ENCODE measurements around the gene SLC16A10. TPM values are rescaled to one million over a fixed set of nuclear protein-coding genes. Genes with fewer than 3 reads are reported as not detected.

The SLC16A10 gene, protein sequence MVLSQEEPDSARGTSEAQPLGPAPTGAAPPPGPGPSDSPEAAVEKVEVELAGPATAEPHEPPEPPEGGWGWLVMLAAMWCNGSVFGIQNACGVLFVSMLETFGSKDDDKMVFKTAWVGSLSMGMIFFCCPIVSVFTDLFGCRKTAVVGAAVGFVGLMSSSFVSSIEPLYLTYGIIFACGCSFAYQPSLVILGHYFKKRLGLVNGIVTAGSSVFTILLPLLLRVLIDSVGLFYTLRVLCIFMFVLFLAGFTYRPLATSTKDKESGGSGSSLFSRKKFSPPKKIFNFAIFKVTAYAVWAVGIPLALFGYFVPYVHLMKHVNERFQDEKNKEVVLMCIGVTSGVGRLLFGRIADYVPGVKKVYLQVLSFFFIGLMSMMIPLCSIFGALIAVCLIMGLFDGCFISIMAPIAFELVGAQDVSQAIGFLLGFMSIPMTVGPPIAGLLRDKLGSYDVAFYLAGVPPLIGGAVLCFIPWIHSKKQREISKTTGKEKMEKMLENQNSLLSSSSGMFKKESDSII
- 4.3 and 4.8 TPM in 2 replicates for total RNA-seq (ENCODE audit: low replicate concordance)

GRCh38 chr6:111087106-111087835 is at the start of gene SLC16A10:
Gene SLC16A10, plus strand, starts transcription at chr6:111087503. Its CDS starts 250 bp downstream, at chr6:111087753.
- H3K4me3 ChIP-seq, result peak within 1 kb of the TSS; percentile 76
- H3K9me3 Mint-ChIP-seq, result peaks cover 3% of the 10 kb centered on the region
- H2AFZ ChIP-seq (replicated peaks), result peak within 1 kb of the TSS; percentile 87
- no peaks in the 10 kb centered on the region for H3K9me3 ChIP-seq (ENCODE audit: low read depth)
- H3K27me3 ChIP-seq, result peaks cover 52% of the 10 kb centered on the region
- H3K4me1 ChIP-seq, result peaks cover 10% of the 10 kb centered on the region
- DNase-seq (ENCODE audit: low spot score), result peak; percentile 89
- no peak within 1 kb of the TSS for H3K27ac ChIP-seq
- H3K27me3 Mint-ChIP-seq (ENCODE audit: insufficient read depth, low read depth), result peaks cover 22% of the 10 kb centered on the region
- TF ChIP-seq CTCF (IDR thresholded peaks at IDR 0.05) (no peak), EZH2phosphoT487 (IDR thresholded peaks at IDR 0.05) (peak; percentile 5)
- peaks cover 18% of the 10 kb centered on the region for H3K4me1 Mint-ChIP-seq
- H3K4me2 ChIP-seq, result peak within 1 kb of the TSS; percentile 98
- peaks cover 5% of the 10 kb centered on the region for H3F3A ChIP-seq (ENCODE audit: low read depth)
- peak within 1 kb of the TSS; percentile 12 for H3K27ac Mint-ChIP-seq
- H3K36me3 Mint-ChIP-seq, result no peaks in the 10 kb centered on the region
- no peak within 1 kb of the TSS for H3K9ac ChIP-seq
- H3K79me2 ChIP-seq (ENCODE audit: low read depth), result no peaks in the 10 kb centered on the region
- peak within 1 kb of the TSS; percentile 92 for H3K4me3 Mint-ChIP-seq
- no peaks in the 10 kb centered on the region for H4K20me1 ChIP-seq (ENCODE audit: low read depth)
- H3K36me3 ChIP-seq, result no peaks in the 10 kb centered on the region

- H3K27me3 ChIP-seq, result no peaks in the 10 kb centered on the region
- no peak overlapping the region for H3K4me3 ChIP-seq
- Mint-ChIP-seq H3K27me3 (ENCODE audit: insufficient read depth, low read depth) (no peaks in the 10 kb centered on the region), H3K36me3 (no peaks in the 10 kb centered on the region), H3K9me3 (no peaks in the 10 kb centered on the region), H3K27ac (no peak overlapping the region), H3K4me3 (no peak overlapping the region), H3K4me1 (peaks cover 3% of the 10 kb centered on the region)
- H3K36me3 ChIP-seq, result no peaks in the 10 kb centered on the region
- no peaks in the 10 kb centered on the region for H4K20me1 ChIP-seq (ENCODE audit: low read depth)
- H3F3A ChIP-seq (ENCODE audit: low read depth), result peaks cover under 1% of the 10 kb centered on the region
- no peaks in the 10 kb centered on the region for H3K79me2 ChIP-seq (ENCODE audit: low read depth)
- H3K4me2 ChIP-seq, result no peak overlapping the region
- no peak overlapping the region for H2AFZ ChIP-seq (replicated peaks)
- no peak for DNase-seq (ENCODE audit: low spot score)
- no peak overlapping the region for H3K27ac ChIP-seq
- H3K4me1 ChIP-seq, result peaks cover 3% of the 10 kb centered on the region
- TF ChIP-seq EZH2phosphoT487 (IDR thresholded peaks at IDR 0.05) (no peak), CTCF (IDR thresholded peaks at IDR 0.05) (no peak), EZH2 (IDR thresholded peaks at IDR 0.05) (no peak)
- no peak overlapping the region for H3K9ac ChIP-seq
- H3K9me3 ChIP-seq (ENCODE audit: low read depth), result no peaks in the 10 kb centered on the region
Observed at GRCh38 chr6:111038534-111039252, 48.6 kb upstream of the SLC16A10 start.

- Histone ChIP-seq H3K27ac (no peak overlapping the region), H4K20me1 (ENCODE audit: low read depth) (no peaks in the 10 kb centered on the region), H3F3A (ENCODE audit: low read depth) (no peaks in the 10 kb centered on the region), H3K27me3 (no peaks in the 10 kb centered on the region), H3K36me3 (no peaks in the 10 kb centered on the region), H3K4me2 (no peak overlapping the region), H3K9ac (no peak overlapping the region), H3K79me2 (ENCODE audit: low read depth) (no peaks in the 10 kb centered on the region), H3K9me3 (ENCODE audit: low read depth) (no peaks in the 10 kb centered on the region), H3K4me3 (no peak overlapping the region), H2AFZ (replicated peaks) (no peak overlapping the region), H3K4me1 (no peaks in the 10 kb centered on the region)
- Mint-ChIP-seq H3K27me3 (ENCODE audit: insufficient read depth, low read depth) (peaks cover 5% of the 10 kb centered on the region), H3K9me3 (no peaks in the 10 kb centered on the region), H3K4me3 (no peak overlapping the region), H3K4me1 (no peaks in the 10 kb centered on the region), H3K27ac (no peak overlapping the region), H3K36me3 (no peaks in the 10 kb centered on the region)
- TF ChIP-seq CTCF (IDR thresholded peaks at IDR 0.05), result no peak
- TF ChIP-seq EZH2phosphoT487 (IDR thresholded peaks at IDR 0.05), result no peak
- no peak for TF ChIP-seq EZH2 (IDR thresholded peaks at IDR 0.05)
- no peak for DNase-seq (ENCODE audit: low spot score)
Observed at GRCh38 chr6:111041917-111042316, 45.4 kb upstream of the SLC16A10 start.
